Endothelial cell of umbilical vein (primary cell): ENCODE data around the gene MAPK8. TPM values are rescaled to one million over a fixed set of nuclear protein-coding genes. Genes with fewer than 3 reads are reported as not detected.

Source experiments
- BruUV-seq: library from RNA; stranded (reverse); fragments of 400-500 nt; replicated peaks from 2 replicates; lab custom pipeline; 2021; lab: Mats Ljungman, UMichigan
- CTCF ChIA-PET: fragments of 300-600, 350-600 bp; sonication (Branson Sonifier 250); formaldehyde crosslinking; loops from one replicate; lab custom pipeline; 2021; ENCODE audit warnings: antibody characterized with exemption, inconsistent platforms; lab: Charles Lee
- POLR2A ChIA-PET: fragments of 300-600, 350-600 bp; sonication (Branson Sonifier 250); formaldehyde crosslinking; loops from one replicate; lab custom pipeline; 2021; ENCODE audit warnings: antibody characterized with exemption, inconsistent platforms; lab: Charles Lee
- DNase-seq: peaks from one replicate; pipeline ENCODE4 v3.0.0-alpha.2; 2011; ENCODE audit warnings: low read depth, low spot score
- FAIRE-seq: peaks from 2 replicates; lab custom pipeline; 2011; peaks lifted over from hg19 to GRCh38; lab: Jason Lieb, UNC
- H2AFZ ChIP-seq: 2 replicates; pipeline ENCODE4 v1.6.0; 2012; ENCODE audit warnings: low read depth, low read length, control low read depth, inconsistent platforms
- H3K27ac ChIP-seq: 2 replicates; pipeline ENCODE4 v1.5.1; 2011; ENCODE audit warnings: low read depth, mild to moderate bottlenecking, control low read depth, low read length, moderate library complexity; ENCODE audit not compliant: insufficient read depth
- H3K27me3 ChIP-seq, 2 experiments: 2 replicates each; pipeline versions ENCODE4 v1.6.0 to v1.6.1; 2011; ENCODE audit warnings: low read length in 2 of 2, mixed read lengths in 1 of 2; ENCODE audit not compliant: control insufficient read depth in 2 of 2, insufficient read depth in 2 of 2
- H3K36me3 ChIP-seq, 2 experiments: 2 replicates in 1 of 2; 3 replicates in 1 of 2; pipeline ENCODE4 v1.5.1; 2011; ENCODE audit warnings: low read length in 2 of 2, mild to moderate bottlenecking in 1 of 2, moderate library complexity in 1 of 2; ENCODE audit not compliant: control insufficient read depth in 2 of 2, insufficient read depth in 2 of 2; ENCODE audit errors: extremely low read depth in 1 of 2
- H3K4me1 ChIP-seq: 3 replicates; pipeline ENCODE4 v1.5.1; 2011; ENCODE audit warnings: mild to moderate bottlenecking, low read length; ENCODE audit not compliant: control insufficient read depth, insufficient read depth; ENCODE audit errors: extremely low read depth
- H3K4me2 ChIP-seq: 2 replicates; pipeline ENCODE4 v1.6.1; 2011; ENCODE audit warnings: low read length, control low read depth, mixed read lengths; ENCODE audit not compliant: insufficient read depth
- H3K4me3 ChIP-seq, 3 experiments: fragments of 200-600 bp in 1 of 3; sonication (generic), shearing (Covaris generic) in 1 of 3; replicated peaks in 1 of 3; 2 replicates each; pipeline ENCODE4 v1.5.1; 2011 to 2016; ENCODE audit warnings: control low read depth in 3 of 3, low read length in 3 of 3, mild to moderate bottlenecking in 2 of 3, inconsistent platforms in 1 of 3, low read depth in 1 of 3, moderate library complexity in 1 of 3; ENCODE audit not compliant: insufficient read depth in 1 of 3
- H3K79me2 ChIP-seq: 2 replicates; pipeline ENCODE4 v1.6.0; 2012; ENCODE audit warnings: low read length, inconsistent platforms; ENCODE audit not compliant: control insufficient read depth, insufficient read depth
- H3K9ac ChIP-seq: replicated peaks from 2 replicates; pipeline ENCODE3; 2011; ENCODE audit warnings: low read length, control low read depth; ENCODE audit not compliant: insufficient read depth; ENCODE audit errors: extremely low read depth
- H3K9me1 ChIP-seq: replicated peaks from 3 replicates; pipeline ENCODE4 v1.6.0; 2011; ENCODE audit warnings: mild to moderate bottlenecking, low read length; ENCODE audit not compliant: control insufficient read depth, insufficient read depth; ENCODE audit errors: extremely low read depth
- H3K9me3 ChIP-seq: replicated peaks from 2 replicates; pipeline ENCODE4 v1.5.1; 2012; ENCODE audit warnings: low read length, inconsistent platforms; ENCODE audit not compliant: control insufficient read depth, insufficient read depth
- H4K20me1 ChIP-seq: replicated peaks from 2 replicates; pipeline ENCODE3; 2011; ENCODE audit warnings: mild to moderate bottlenecking, low read length; ENCODE audit not compliant: control insufficient read depth, insufficient read depth; ENCODE audit errors: extremely low read depth
- CTCF ChIP-seq, 2 donors: IDR thresholded peaks; 1 replicate in 1 of 2; 2 replicates in 1 of 2; pipeline ENCODE4 v1.5.1; 2011; ENCODE audit warnings: low read length in 2 of 2, mild to moderate bottlenecking in 2 of 2, moderate library complexity in 2 of 2, control low read depth in 1 of 2, inconsistent platforms in 1 of 2, low read depth in 1 of 2; ENCODE audit not compliant: insufficient read depth in 1 of 2; ENCODE audit errors: extremely low read depth in 1 of 2
- EZH2 ChIP-seq: IDR thresholded peaks from 2 replicates; pipeline ENCODE4 v1.6.1; 2012; ENCODE audit warnings: borderline replicate concordance, low read depth, mild to moderate bottlenecking, moderate library complexity, low read length, inconsistent platforms; ENCODE audit not compliant: severe bottlenecking
- FOS ChIP-seq: IDR thresholded peaks from 2 replicates; pipeline ENCODE4 v1.6.1; 2011; ENCODE audit warnings: mild to moderate bottlenecking, low read length, moderate library complexity, borderline replicate concordance; ENCODE audit not compliant: insufficient read depth
- GATA2 ChIP-seq: IDR thresholded peaks from 2 replicates; pipeline ENCODE4 v1.7.0; 2011; ENCODE audit warnings: low read depth, mild to moderate bottlenecking, moderate library complexity, mixed read lengths, low read length; ENCODE audit not compliant: insufficient read length, insufficient read depth
- JUN ChIP-seq: IDR thresholded peaks from 2 replicates; pipeline ENCODE4 v1.6.1; 2011; ENCODE audit warnings: borderline replicate concordance, low read depth; ENCODE audit not compliant: insufficient read length, insufficient read depth
- MAX ChIP-seq: IDR thresholded peaks from 2 replicates; pipeline ENCODE4 v1.6.1; 2011; ENCODE audit not compliant: insufficient read depth, insufficient read length
- MYC ChIP-seq: IDR thresholded peaks from one replicate; pipeline ENCODE4 v1.6.1; 2011; ENCODE audit warnings: mild to moderate bottlenecking, low read depth, low read length
- POLR2A ChIP-seq: IDR thresholded peaks from 2 replicates; pipeline ENCODE4 v1.6.1; 2012; ENCODE audit warnings: low read depth, mild to moderate bottlenecking, control low read depth, low read length
- POLR2AphosphoS5 ChIP-seq: IDR thresholded peaks from 2 replicates; pipeline ENCODE4 v1.6.1; 2012; ENCODE audit warnings: low read depth, mild to moderate bottlenecking, control low read depth, low read length, moderate library complexity; ENCODE audit not compliant: insufficient read depth
- dilution Hi-C: fragments of 300-500 bp; cut with MboI; formaldehyde crosslinking; loops from one replicate; pipeline ENCODE4 v1.15.0; 2019; ENCODE audit warnings: low sequenced_read_pairs; ENCODE audit not compliant: extremely low pct_ligation_motif_present
- intact Hi-C: fragments of 100-400 bp; cut with micrococcal nuclease; formaldehyde crosslinking; loops from one replicate; pipeline ENCODE4 v1.10.0; 2022
- polyA plus RNA-seq, 4 experiments: library from polyadenylated mRNA; depleted of rRNA in 3 of 4; stranded (reverse) in 3 of 4; unstranded in 1 of 4; fragments of >200 nt; gene quantifications; 2 replicates each; pipeline versions ENCODE4 v1.2.1 to v1.2.3, GENCODE V29; 2011 to 2012; ENCODE audit warnings: missing spikeins in 1 of 4
- total RNA-seq: library from RNA; stranded (reverse); gene quantifications from 2 replicates; pipeline ENCODE4 v1.2.3, GENCODE V29; 2021

The MAPK8 gene
- total and polyA plus RNA-seq, 2 donors (not counting 3 experiments of a cell fraction or from before 2014, with no cell fraction given), result 25.3 to 56.2 TPM

GRCh38 chr10:48450233-48450740 lies 143.8 kb downstream of the MAPK8 start:
- Histone ChIP-seq H3K79me2 (no peaks in the 10 kb centered on the region), H2AFZ (no peak overlapping the region), H3K4me2 (no peak overlapping the region), H4K20me1 (no peaks in the 10 kb centered on the region), H3K9me3 (no peaks in the 10 kb centered on the region), H3K27ac (no peak overlapping the region), H3K9ac (no peak overlapping the region), H3K4me1 (peaks cover 5% of the 10 kb centered on the region), H3K4me3 (no peak overlapping the region), H3K9me1 (no peaks in the 10 kb centered on the region), H3K36me3 (peaks cover 3 to 21% of the 10 kb centered on the region in 2 experiments), H3K27me3 (no peaks in the 10 kb centered on the region)
- BruUV-seq, result no TSS peak
- POLR2A ChIA-PET, result no interaction called here
- dilution Hi-C loops (no loop called here), intact Hi-C loops (no loop called here)
- TF ChIP-seq FOS, result no peak
- no peak for TF ChIP-seq POLR2A
- TF ChIP-seq MAX, result no peak
- TF ChIP-seq CTCF (IDR thresholded peaks at IDR 0.05; ENCODE audit: extremely low read depth in 1 of 2, insufficient read depth in 1 of 2, low read depth in 1 of 2, low read length in 2 of 2), result no peak
- no peak for TF ChIP-seq JUN
- TF ChIP-seq EZH2, result no peak
- TF ChIP-seq GATA2, result no peak
- TF ChIP-seq POLR2AphosphoS5, result no peak
- TF ChIP-seq MYC, result no peak
- FAIRE-seq, result no peak
- no peak for DNase-seq
- CTCF ChIA-PET, result interaction anchor here (0.9 kb wide), 1 partner anchor 9 kb away, joined by 3 read pairs; no protein-coding TSS in a partner anchor
